ENCODE results near the gene TCEA2. TPM values are rescaled to one million over a fixed set of nuclear protein-coding genes. Genes with fewer than 3 reads are reported as not detected.

The TCEA2 gene
- total and polyA plus RNA-seq, 2 donors = 24.6 to 53.2 TPM

DNA sequence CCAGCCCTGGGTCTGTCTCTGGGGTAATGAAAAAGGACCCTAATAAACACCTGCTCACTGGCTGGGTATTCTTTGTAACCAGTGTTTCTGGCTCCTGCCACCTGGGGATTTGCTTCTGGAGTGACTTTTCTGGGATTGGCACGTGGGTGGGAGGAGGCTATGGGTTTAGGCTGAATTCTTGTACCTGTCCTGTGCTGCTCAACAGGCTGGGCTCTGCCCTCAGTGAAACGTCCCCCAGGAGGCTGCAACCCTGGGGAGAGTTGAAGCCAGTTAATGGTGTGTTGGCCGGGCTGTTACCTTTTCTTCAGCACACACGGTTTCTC, 37.5 kb downstream of the TCEA2 start:
- H3K27ac ChIP-seq (ENCODE audit: low read depth in 1 of 2, low read length in 1 of 2) = no peak overlapping the region
- H3K36me3 ChIP-seq (ENCODE audit: control insufficient read depth in 2 of 2, insufficient read depth in 2 of 2, low read length in 1 of 2) = no peaks in the 10 kb centered on the region
- peaks cover 0 to 16% of the 10 kb centered on the region in 2 donors for H3K4me1 ChIP-seq (ENCODE audit: control insufficient read depth in 2 of 2, insufficient read depth in 2 of 2, low read length in 2 of 2)
- H3K27me3 ChIP-seq (ENCODE audit: control insufficient read depth in 2 of 2, insufficient read depth in 1 of 2, low read length in 1 of 2) = peaks cover 22 to 46% of the 10 kb centered on the region in 2 donors
- no peak overlapping the region for H3K4me3 ChIP-seq (ENCODE audit: low read length in 2 of 2)
- no peak for DNase-seq (ENCODE audit: low read depth in 6 of 9, low spot score in 9 of 9)
- H3K9me3 ChIP-seq (ENCODE audit: control insufficient read depth in 2 of 2, insufficient read depth in 1 of 2, low read length in 1 of 2) = no peaks in the 10 kb centered on the region
- WGBS = 89% methylated on average over 4 of the region's 4 CpGs

GRCh38 chr20:64100946-64101688, 38.1 kb downstream of the TCEA2 start:
- Histone ChIP-seq H3K27me3 (ENCODE audit: control insufficient read depth in 2 of 2, insufficient read depth in 1 of 2, low read length in 1 of 2) (peaks cover 22 to 48% of the 10 kb centered on the region in 2 donors), H3K36me3 (ENCODE audit: control insufficient read depth in 2 of 2, insufficient read depth in 2 of 2, low read length in 1 of 2) (no peaks in the 10 kb centered on the region), H3K4me1 (ENCODE audit: control insufficient read depth in 2 of 2, insufficient read depth in 2 of 2, low read length in 2 of 2) (peaks cover 0 to 16% of the 10 kb centered on the region in 2 donors), H3K27ac (ENCODE audit: low read depth in 1 of 2, low read length in 1 of 2) (no peak overlapping the region), H3K4me3 (ENCODE audit: low read length in 2 of 2) (no peak overlapping the region), H3K9me3 (ENCODE audit: control insufficient read depth in 2 of 2, insufficient read depth in 1 of 2, low read length in 1 of 2) (no peaks in the 10 kb centered on the region)
- DNase-seq (ENCODE audit: low read depth in 6 of 9, low spot score in 9 of 9) = no peak
- 93% methylated on average over 9 of the region's 9 CpGs for WGBS

DNA sequence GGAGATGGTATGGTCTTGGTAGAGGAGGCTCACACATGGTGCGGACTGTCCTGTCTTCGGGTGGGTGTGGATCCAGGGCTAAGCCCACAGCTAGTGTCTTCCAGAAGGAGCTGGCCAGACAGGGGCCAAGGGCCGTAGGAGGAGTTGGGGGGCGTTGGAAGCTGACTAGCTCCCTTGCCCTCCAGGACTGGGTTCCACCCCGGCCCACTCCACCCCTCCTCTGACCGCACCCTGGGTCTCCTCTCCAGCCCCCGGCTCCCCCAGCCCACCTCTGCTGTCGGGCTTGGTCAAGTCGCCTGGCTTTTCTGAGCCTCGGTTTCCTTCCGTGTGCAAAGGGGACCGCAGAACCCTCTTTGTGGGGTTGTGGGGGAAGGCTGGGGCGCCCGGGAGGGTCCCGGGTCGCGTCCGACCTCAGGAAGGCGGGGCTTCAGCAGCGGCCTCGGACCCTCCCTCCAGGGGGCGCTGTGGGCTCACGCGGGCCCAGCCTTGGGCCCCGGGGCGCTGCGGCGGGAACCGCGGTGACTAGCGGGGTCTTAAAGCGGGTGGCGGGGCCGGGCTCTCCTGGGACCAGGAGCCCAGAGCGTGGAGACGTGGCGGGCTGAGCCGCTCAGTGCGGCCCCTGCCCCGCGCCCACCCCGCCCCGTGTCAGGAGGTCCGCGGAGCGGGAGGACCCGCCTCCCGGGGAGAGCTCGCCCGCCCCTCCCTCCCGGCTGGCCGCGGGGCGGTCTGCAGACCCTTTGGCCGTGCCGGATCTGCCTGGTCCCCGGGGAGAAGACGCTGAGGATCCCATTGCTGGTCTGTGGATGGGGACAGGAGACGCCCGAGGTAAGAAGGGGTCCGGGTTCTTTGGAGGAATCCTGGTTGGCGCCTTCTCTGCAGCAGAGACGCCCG, 39.0 kb downstream of the TCEA2 start:
- peak in 4 of 9 donors; percentile 62 to 81 (median 72) for DNase-seq (ENCODE audit: low read depth in 6 of 9, low spot score in 9 of 9)
- Histone ChIP-seq H3K9me3 (ENCODE audit: control insufficient read depth in 2 of 2, insufficient read depth in 1 of 2, low read length in 1 of 2) (no peaks in the 10 kb centered on the region), H3K27ac (ENCODE audit: low read depth in 1 of 2, low read length in 1 of 2) (no peak overlapping the region), H3K36me3 (ENCODE audit: control insufficient read depth in 2 of 2, insufficient read depth in 2 of 2, low read length in 1 of 2) (no peaks in the 10 kb centered on the region), H3K4me3 (ENCODE audit: low read length in 2 of 2) (peak overlapping the region in 1 of 2 donors; percentile 38), H3K4me1 (ENCODE audit: control insufficient read depth in 2 of 2, insufficient read depth in 2 of 2, low read length in 2 of 2) (peaks cover 0 to 17% of the 10 kb centered on the region in 2 donors), H3K27me3 (ENCODE audit: control insufficient read depth in 2 of 2, insufficient read depth in 1 of 2, low read length in 1 of 2) (peaks cover 22 to 51% of the 10 kb centered on the region in 2 donors)
- WGBS = 6% methylated on average over 64 of the region's 64 CpGs

- Histone ChIP-seq H3K4me1 (ENCODE audit: control insufficient read depth in 2 of 2, insufficient read depth in 2 of 2, low read length in 2 of 2) (peaks cover 0 to 25% of the 10 kb centered on the region in 2 donors), H3K36me3 (ENCODE audit: control insufficient read depth in 2 of 2, insufficient read depth in 2 of 2, low read length in 1 of 2) (no peaks in the 10 kb centered on the region), H3K27me3 (ENCODE audit: control insufficient read depth in 2 of 2, insufficient read depth in 1 of 2, low read length in 1 of 2) (peaks cover 22 to 56% of the 10 kb centered on the region in 2 donors), H3K27ac (ENCODE audit: low read depth in 1 of 2, low read length in 1 of 2) (no peak overlapping the region), H3K9me3 (ENCODE audit: control insufficient read depth in 2 of 2, insufficient read depth in 1 of 2, low read length in 1 of 2) (no peaks in the 10 kb centered on the region), H3K4me3 (ENCODE audit: low read length in 2 of 2) (peak overlapping the region in 1 of 2 donors; percentile 38)
- 21% methylated on average over 30 of the region's 30 CpGs for WGBS
- peak in 1 of 9 donors; percentile 72 for DNase-seq (ENCODE audit: low read depth in 6 of 9, low spot score in 9 of 9)
These were observed 39.8 kb downstream of the TCEA2 start for GRCh38 chr20:64102647-64103354.

GRCh38 chr20:64103871-64104666, 41.1 kb downstream of the TCEA2 start:
- WGBS = 90% methylated on average over 20 of the region's 20 CpGs
- H3K4me1 ChIP-seq (ENCODE audit: control insufficient read depth in 2 of 2, insufficient read depth in 2 of 2, low read length in 2 of 2) = peaks cover 0 to 27% of the 10 kb centered on the region in 2 donors
- H3K9me3 ChIP-seq (ENCODE audit: control insufficient read depth in 2 of 2, insufficient read depth in 1 of 2, low read length in 1 of 2) = no peaks in the 10 kb centered on the region
- no peaks in the 10 kb centered on the region for H3K36me3 ChIP-seq (ENCODE audit: control insufficient read depth in 2 of 2, insufficient read depth in 2 of 2, low read length in 1 of 2)
- H3K27me3 ChIP-seq (ENCODE audit: control insufficient read depth in 2 of 2, insufficient read depth in 1 of 2, low read length in 1 of 2) = peaks cover 22 to 56% of the 10 kb centered on the region in 2 donors
- DNase-seq (ENCODE audit: low read depth in 6 of 9, low spot score in 9 of 9) = no peak
- H3K4me3 ChIP-seq (ENCODE audit: low read length in 2 of 2) = no peak overlapping the region
- H3K27ac ChIP-seq (ENCODE audit: low read depth in 1 of 2, low read length in 1 of 2) = no peak overlapping the region

DNA sequence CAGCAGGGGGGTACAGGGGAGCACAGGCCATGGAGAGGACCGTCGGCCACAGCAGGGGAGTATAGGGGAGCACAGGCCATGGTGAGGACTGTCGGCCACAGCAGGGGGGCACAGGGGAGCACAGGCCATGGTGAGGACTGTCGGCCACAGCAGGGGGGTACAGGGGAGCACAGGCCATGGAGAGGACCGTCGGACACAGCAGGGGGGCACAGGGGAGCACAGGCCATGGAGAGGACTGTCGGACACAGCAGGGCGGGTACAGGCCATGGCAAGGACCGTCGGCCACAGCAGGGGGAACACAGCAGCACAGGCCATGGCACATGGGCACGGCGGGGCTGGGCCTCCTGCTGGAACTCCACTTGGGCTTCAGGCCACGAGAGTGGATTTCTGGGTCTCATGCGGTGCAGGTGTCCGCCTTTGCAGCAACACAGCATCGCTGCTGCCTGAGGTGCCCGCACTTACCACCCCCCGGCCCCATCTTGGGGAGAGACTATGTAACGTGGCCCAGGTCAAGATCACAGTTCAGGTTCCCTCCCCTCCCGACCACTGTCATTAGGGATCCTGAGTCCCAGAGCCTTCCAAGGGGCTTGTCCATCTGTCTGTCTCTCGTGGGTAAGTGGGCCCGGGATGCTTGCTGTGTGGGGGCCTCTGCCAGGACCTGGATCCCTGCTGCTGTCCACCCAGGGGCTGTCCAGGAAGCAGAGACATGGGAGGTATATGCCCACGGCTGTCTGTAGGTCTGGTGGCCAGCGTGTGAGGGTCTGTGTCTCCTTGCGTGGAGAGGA, 41.9 kb downstream of the TCEA2 start:
- Histone ChIP-seq H3K36me3 (ENCODE audit: control insufficient read depth in 2 of 2, insufficient read depth in 2 of 2, low read length in 1 of 2) (no peaks in the 10 kb centered on the region), H3K9me3 (ENCODE audit: control insufficient read depth in 2 of 2, insufficient read depth in 1 of 2, low read length in 1 of 2) (no peaks in the 10 kb centered on the region), H3K4me1 (ENCODE audit: control insufficient read depth in 2 of 2, insufficient read depth in 2 of 2, low read length in 2 of 2) (peaks cover 0 to 27% of the 10 kb centered on the region in 2 donors), H3K4me3 (ENCODE audit: low read length in 2 of 2) (no peak overlapping the region), H3K27ac (ENCODE audit: low read depth in 1 of 2, low read length in 1 of 2) (no peak overlapping the region), H3K27me3 (ENCODE audit: control insufficient read depth in 2 of 2, insufficient read depth in 1 of 2, low read length in 1 of 2) (peaks cover 22 to 54% of the 10 kb centered on the region in 2 donors)
- DNase-seq (ENCODE audit: low read depth in 6 of 9, low spot score in 9 of 9) = no peak
- WGBS = 97% methylated on average over 25 of the region's 25 CpGs

GRCh38 chr20:64105846-64106434, 42.9 kb downstream of the TCEA2 start:
- DNase-seq (ENCODE audit: low read depth in 6 of 9, low spot score in 9 of 9) = no peak

More at GRCh38 chr20:64105846-64106434, 42.9 kb downstream of the TCEA2 start:
- no peak overlapping the region for H3K4me3 ChIP-seq (ENCODE audit: low read length in 2 of 2)
- WGBS = 98% methylated on average over 39 of the region's 39 CpGs
- peaks cover 18 to 46% of the 10 kb centered on the region in 2 donors for H3K27me3 ChIP-seq (ENCODE audit: control insufficient read depth in 2 of 2, insufficient read depth in 1 of 2, low read length in 1 of 2)
- H3K27ac ChIP-seq (ENCODE audit: low read depth in 1 of 2, low read length in 1 of 2) = no peak overlapping the region
- H3K36me3 ChIP-seq (ENCODE audit: control insufficient read depth in 2 of 2, insufficient read depth in 2 of 2, low read length in 1 of 2) = no peaks in the 10 kb centered on the region
- H3K4me1 ChIP-seq (ENCODE audit: control insufficient read depth in 2 of 2, insufficient read depth in 2 of 2, low read length in 2 of 2) = peaks cover 0 to 22% of the 10 kb centered on the region in 2 donors
- H3K9me3 ChIP-seq (ENCODE audit: control insufficient read depth in 2 of 2, insufficient read depth in 1 of 2, low read length in 1 of 2) = no peaks in the 10 kb centered on the region

Data from thymus (tissue), 11 donors.